NCI-H774 (cell line): ENCODE results near the gene TGFA.
A peak's percentile ranks its signal among the peaks of the same experiment; 100 is the strongest.

Experiments
- DNase-seq: peaks from one replicate; lab custom pipeline; 2025; lab: John Stamatoyannopoulos, UW

TGFA gene

DNA sequence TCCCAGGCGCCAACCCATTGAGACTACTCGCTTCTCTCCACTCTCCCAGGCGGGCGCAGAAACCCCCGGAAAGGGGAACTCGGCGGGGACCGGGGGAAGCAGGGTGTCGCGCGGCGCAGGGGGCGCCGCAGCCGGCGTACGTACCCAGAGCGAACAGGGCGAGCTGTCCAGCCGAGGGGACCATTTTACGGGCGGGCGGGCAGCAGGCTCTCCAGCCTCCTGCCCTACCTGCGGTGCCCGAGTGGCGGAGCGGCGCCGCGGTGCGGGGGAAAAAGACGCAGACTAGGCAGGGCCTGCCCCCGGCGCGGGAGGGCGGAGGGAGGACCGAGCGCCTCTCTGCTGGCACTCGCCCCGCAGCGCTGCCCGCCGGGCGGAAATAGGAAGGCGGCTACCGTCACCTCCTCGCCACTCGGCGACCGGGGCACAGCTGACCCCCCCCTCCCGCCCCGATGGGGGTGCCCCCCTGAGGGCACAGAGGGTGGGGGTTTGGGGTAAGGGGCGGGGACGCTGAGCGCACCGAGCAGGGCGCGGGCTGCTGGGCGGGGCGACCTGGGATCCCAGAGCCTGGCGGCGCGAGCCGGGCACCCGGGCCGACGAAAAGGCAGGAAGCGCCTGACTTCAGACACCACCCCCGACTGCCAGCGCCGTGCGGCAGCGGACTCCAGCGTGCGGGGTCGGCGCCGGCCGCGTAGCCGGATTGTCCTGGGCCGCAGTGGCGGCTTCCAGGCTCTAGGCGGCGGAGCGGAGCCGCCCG, at the start of gene TGFA:
Gene TGFA, minus strand, starts transcription at position 243 of the 754 bp plus-strand sequence. Its CDS starts 59 bp downstream, at position 184.
- DNase-seq, result peak; percentile 81

- no peak for DNase-seq
Measured at GRCh38 chr2:70603066-70603465, 49.4 kb upstream of the TGFA start.

DNA sequence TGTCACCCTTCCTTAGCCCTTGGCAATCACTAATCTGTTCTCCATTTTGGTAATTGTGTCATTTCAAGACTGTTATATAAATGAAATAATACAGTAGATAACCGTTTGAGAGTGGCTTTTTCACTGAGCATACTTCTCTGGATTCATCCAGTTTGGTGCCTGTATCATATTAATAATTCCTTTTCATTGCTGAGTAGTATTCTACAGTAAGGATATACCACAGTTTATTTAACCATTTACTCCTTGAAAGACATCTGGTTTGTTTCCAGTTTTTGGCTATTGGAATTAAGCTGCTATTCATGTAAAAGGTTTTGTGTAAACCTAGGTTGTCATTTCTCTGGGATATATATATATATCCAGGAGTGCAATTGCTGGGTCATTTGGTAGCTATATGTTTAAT, 44.6 kb upstream of the TGFA start:
- DNase-seq, result no peak

DNA sequence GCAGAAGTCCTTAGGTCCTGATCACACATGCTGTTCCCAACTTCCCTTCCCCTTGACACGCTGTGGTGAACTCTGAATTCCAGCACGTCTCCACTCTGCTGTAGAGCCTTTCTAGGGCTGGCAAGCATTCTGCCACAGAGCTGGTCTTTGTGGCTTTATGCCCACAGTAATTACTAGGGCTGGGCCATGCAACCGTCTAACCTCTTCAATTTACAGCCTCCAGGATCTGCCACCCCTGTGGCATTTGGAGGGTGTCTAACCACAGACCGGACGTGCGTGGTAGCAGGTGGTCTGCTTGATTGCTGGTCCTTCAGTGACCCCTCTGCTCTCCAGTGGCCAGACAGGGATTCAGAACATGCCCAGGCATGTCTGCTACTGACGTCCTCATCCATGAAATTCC, 43.1 kb upstream of the TGFA start:
- no peak for DNase-seq

DNA sequence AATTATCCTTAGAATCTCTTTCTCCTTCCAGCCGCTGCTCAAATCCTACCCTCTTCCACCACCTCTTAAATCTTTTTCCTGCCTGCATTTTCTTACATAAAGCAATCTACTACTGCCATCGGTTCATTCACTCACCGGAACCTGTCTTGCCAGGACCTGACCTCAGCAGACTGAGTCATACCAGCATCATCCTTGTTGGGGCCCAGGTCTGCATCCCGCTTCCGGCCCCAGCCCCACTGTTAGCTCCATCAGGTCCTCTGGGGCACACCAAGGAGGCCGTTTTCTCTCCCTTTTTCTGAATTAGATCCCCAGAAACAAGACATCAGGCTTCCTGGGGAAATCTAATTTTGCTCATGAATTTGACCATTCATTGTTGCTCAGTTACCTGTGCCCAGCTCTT, 42.7 kb upstream of the TGFA start:
- no peak for DNase-seq

GRCh38 chr2:70583091-70583490, 29.5 kb upstream of the TGFA start:
- DNase-seq, result no peak

DNA sequence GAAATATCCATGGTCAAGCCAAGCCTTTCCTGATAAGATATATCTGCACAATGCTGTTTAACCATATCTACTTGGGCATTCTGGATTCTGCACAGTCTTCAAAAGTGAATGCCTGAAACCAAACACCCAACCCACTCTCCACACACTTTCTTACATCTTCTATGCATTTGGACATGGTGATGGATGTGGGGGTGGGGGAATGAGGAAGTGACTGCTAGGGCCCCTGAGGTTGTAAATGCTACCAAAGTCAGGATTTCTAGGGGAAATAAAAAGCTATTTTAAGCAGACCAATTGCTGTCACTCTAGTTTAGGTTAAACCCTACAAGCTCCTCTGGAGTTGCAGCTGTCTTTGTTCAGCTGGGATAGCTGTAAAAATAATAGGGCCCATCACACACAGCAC, 26.7 kb upstream of the TGFA start:
- DNase-seq, result peak; percentile 41

DNA sequence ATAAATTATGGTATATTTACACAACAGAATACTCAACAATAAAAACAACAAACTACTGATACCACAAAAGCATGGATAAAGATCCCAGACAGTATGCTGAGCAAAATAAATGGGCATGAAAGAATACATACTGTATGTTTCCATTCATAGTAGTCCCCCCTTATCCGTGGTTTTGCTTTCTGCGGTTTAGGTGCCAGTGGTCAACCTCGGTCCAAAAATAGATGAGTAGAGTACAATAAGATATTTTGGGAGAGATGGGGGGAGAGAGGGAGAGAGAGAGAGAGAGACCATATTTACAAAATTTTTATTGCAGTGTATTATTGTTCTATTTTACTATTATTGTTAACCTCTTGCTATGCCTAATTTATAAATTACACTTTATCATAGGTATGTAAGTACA, 21.0 kb upstream of the TGFA start:
- no peak for DNase-seq

GRCh38 chr2:70574109-70574508, 20.5 kb upstream of the TGFA start:
- no peak for DNase-seq

GRCh38 chr2:70570041-70570661, 16.5 kb upstream of the TGFA start:
- DNase-seq, result no peak

GRCh38 chr2:70569559-70569958, 15.9 kb upstream of the TGFA start:
- no peak for DNase-seq

- DNase-seq, result no peak
Measured at GRCh38 chr2:70566906-70567305, 13.3 kb upstream of the TGFA start.

GRCh38 chr2:70566464-70566863, 12.8 kb upstream of the TGFA start:
- DNase-seq, result no peak

- no peak for DNase-seq
Measured at GRCh38 chr2:70565039-70565731, 11.6 kb upstream of the TGFA start.

DNA sequence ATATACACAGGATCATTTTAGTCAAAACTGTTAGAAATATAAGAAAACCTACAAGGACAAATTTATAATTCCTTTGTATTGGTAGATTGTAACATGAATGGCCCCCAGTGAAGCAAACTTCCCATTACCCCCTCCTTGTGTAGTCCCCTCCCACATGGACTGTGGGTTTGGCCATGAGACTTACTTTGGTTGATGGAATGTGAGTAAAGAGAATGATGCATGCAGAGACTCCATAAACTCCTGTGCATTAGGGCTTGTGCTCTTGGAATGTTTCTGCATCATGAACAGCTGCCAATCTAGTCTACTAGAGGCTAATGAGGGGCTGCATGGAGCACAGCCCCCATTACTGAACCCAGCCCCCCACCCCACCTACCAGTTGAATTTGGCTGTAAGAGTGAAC, 8.3 kb upstream of the TGFA start:
- no peak for DNase-seq

DNA sequence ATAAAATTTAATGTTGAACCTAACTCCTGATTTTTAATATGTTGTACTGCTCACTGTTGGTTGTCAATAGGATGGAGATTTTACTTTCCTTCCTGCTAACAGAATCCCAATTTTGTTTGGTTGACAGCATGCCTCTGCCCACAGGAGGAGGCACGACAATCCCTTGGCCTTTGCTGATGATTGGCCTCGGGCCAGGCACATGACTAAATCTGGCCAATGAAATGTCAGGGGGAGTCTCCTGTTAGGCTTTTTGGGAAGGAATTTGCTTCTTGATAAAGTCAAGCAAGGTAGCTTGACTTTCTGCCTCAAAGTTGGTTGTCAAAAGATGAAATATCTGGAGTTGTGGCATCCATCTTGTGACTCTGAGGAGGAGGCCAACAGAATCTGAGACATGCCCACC, 6.8 kb upstream of the TGFA start:
- no peak for DNase-seq

GRCh38 chr2:70560040-70560439, 6.4 kb upstream of the TGFA start:
- no peak for DNase-seq

- no peak for DNase-seq
Measured at GRCh38 chr2:70558195-70558808, 4.7 kb upstream of the TGFA start.

- peak; percentile 59 for DNase-seq
Measured at GRCh38 chr2:70557171-70557838, 3.7 kb upstream of the TGFA start.

DNA sequence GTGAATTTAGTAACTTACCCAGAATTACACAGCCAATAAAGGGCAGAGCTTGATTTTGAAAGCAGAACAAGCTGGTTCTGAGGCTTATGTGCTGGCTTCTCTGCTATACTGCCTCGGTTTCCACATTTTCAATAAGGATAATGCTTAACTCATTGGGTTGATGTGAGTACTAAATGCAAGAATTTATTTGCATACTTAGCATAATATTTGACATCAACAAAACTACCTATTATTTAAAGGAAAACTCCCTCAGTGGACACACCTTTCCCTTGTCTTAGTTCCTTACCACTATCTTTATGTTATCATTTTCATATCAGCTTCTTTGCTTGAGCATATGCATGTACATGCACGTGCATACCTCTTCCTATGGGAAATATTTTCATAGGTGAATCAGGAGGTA, 3.0 kb upstream of the TGFA start:
- DNase-seq, result no peak

DNA sequence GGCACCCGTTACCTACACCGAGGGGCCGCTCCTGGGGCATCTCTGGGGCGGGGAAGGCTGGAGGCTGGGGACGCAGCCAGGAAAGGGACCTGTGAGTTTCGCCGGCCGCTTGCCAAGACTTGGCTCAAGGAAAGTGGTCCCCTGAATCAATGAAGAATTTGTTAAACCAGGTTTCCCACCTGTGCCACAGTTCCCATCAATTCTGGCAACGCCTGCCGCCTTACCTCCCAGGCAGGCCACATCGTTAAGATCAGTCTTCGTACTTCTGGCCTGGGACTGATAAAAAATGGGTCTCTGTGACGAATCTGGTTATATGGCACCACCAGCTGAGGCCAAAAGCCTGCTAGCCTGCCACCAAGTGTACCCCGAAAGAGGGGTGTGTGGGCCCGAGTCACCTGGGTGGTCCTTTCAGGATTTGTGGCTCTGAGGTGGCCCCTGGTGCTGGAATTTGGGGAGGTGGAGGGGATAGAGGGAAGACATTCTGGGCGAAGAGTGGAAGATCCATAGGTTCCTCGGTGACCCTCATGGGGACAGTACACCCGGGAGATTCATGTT, 789 bp upstream of the TGFA start:
- DNase-seq, result no peak

DNA sequence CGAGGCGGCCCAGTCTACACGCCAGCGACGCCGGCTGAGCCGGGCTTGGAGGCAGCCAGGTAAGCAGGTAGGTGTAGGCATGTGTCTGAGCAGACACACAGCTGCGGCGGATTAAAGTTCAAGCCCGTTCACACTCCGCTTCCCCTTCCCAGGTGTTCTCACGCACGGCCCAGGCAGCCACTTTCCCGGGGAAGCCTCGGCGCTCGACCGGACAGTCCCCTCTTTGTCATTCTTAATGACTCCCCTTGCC, 367 bp downstream of the TGFA start:
- DNase-seq, result no peak
